ENCODE measurements around the gene BHLHE40. TPM values are rescaled to one million over a fixed set of nuclear protein-coding genes. Genes with fewer than 3 reads are reported as not detected.

BHLHE40 gene
- total and polyA plus RNA-seq, 10 of the 15 experiments (the other 5 are each of a cell fraction or from before 2014, with no cell fraction given) = 25.2 to 106 (median 51.4) TPM

DNA sequence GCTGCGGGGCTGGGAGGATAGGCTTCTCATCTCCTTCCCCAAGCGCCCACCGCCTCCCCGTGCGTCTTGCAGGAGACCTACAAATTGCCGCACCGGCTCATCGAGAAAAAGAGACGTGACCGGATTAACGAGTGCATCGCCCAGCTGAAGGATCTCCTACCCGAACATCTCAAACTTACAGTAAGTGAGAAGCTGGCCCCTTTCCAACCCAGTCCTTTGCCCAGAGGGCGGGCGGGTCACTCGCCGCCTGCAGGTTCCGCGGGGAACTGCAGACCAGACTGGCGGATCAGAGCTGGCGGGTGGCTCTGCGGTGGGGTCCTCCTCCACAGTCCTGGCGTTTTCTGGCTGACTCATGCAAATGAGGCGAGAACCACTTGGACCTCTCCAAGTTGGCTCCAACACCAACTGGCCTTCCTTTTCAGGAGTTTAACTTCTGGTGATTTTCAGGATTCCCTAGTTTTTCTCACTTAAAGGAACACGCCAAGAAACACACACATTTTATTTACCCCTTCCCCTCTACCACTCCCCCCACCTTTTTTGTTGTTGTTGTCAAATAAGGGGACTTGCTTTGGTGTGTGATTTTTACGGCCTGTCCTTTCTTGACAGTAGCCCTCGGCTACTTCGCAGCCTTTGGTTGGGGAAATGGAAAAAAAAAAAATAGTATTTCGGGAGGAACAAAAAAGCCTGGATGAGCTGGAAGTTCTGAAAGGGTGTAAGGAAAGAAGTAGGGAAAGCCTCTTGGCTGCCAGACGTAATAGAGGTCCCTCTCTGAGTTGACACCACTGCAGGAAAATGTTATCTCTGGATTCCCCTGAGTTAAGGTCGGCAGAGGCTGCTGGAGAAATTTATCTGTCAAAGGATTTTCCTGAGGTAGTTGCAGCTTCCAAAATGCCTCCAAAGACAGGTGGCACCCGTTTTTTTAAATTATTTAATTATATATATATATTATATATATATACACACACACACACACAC lies 1.3 kb downstream of the BHLHE40 start (continued):
- TF ChIP-seq RELA (IDR thresholded peaks at IDR 0.05; ENCODE audit: borderline replicate concordance, partially characterized antibody) (no peak), RFX5 (IDR thresholded peaks at IDR 0.05; ENCODE audit: low read depth, low read length) (no peak), LARP7 (IDR thresholded peaks at IDR 0.05) (peak; percentile 77), WRNIP1 (IDR thresholded peaks at IDR 0.05; ENCODE audit: borderline replicate concordance, low read depth, low read length) (no peak), SP1 (IDR thresholded peaks at IDR 0.05; ENCODE audit: low read depth, low read length) (peak; percentile 32), EP300 (IDR thresholded peaks at IDR 0.05; ENCODE audit: borderline replicate concordance in 1 of 2, control insufficient read depth in 1 of 2, low read depth in 2 of 2, low read length in 2 of 2) (0 out of 4 replicates have a peak, but pooled peaks have one; percentile 30 to 36), FOXK2 (IDR thresholded peaks at IDR 0.05) (peak; percentile 22; the same call in 1 of the 2 replicates), MTA2 (IDR thresholded peaks at IDR 0.05; ENCODE audit: low read depth) (0 out of 2 replicates have a peak, but pooled peaks have one; percentile 38), ZNF207 (IDR thresholded peaks at IDR 0.05; ENCODE audit: borderline replicate concordance) (no peak), ZZZ3 (IDR thresholded peaks at IDR 0.05; ENCODE audit: control insufficient read depth, insufficient read length, low read depth) (no peak), NRF1 (conservative IDR thresholded peaks at IDR 0.05; ENCODE audit: low read depth, low read length) (no peak), TAF1 (IDR thresholded peaks at IDR 0.05; ENCODE audit: borderline replicate concordance, low read depth, low read length) (peak; percentile 76), CHD2 (IDR thresholded peaks at IDR 0.05; ENCODE audit: borderline replicate concordance, low read depth, low read length) (no peak), RAD51 (IDR thresholded peaks at IDR 0.05) (no peak), NR2F1 (conservative IDR thresholded peaks at IDR 0.05) (peak; percentile 93), EZH2 (IDR thresholded peaks at IDR 0.05; ENCODE audit: borderline replicate concordance, control insufficient read depth, low read depth, low read length) (no peak), ZNF274 (IDR thresholded peaks at IDR 0.05; ENCODE audit: insufficient read depth, insufficient read length) (no peak), JUND (IDR thresholded peaks at IDR 0.05; ENCODE audit: low read depth, low read length) (no peak), MXI1 (IDR thresholded peaks at IDR 0.05; ENCODE audit: low read depth, low read length) (peak; percentile 31), PRDM15 (CRISPR knock-in tag; IDR thresholded peaks at IDR 0.05) (no peak), PML (IDR thresholded peaks at IDR 0.05; ENCODE audit: low read length) (no peak), SIN3A (IDR thresholded peaks at IDR 0.05; ENCODE audit: low read depth, low read length) (peak; percentile 22; the same call in 1 of the 2 replicates), ZSCAN29 (IDR thresholded peaks at IDR 0.05) (0 out of 2 replicates have a peak, but pooled peaks have one; percentile 20), SRF (IDR thresholded peaks at IDR 0.05; ENCODE audit: low read depth in 2 of 2, low read length in 2 of 2) (no peak)
- TF ChIP-seq, protein P1, sequence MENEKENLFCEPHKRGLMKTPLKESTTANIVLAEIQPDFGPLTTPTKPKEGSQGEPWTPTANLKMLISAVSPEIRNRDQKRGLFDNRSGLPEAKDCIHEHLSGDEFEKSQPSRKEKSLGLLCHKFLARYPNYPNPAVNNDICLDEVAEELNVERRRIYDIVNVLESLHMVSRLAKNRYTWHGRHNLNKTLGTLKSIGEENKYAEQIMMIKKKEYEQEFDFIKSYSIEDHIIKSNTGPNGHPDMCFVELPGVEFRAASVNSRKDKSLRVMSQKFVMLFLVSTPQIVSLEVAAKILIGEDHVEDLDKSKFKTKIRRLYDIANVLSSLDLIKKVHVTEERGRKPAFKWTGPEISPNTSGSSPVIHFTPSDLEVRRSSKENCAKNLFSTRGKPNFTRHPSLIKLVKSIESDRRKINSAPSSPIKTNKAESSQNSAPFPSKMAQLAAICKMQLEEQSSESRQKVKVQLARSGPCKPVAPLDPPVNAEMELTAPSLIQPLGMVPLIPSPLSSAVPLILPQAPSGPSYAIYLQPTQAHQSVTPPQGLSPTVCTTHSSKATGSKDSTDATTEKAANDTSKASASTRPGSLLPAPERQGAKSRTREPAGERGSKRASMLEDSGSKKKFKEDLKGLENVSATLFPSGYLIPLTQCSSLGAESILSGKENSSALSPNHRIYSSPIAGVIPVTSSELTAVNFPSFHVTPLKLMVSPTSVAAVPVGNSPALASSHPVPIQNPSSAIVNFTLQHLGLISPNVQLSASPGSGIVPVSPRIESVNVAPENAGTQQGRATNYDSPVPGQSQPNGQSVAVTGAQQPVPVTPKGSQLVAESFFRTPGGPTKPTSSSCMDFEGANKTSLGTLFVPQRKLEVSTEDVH (IDR thresholded peaks at IDR 0.05; ENCODE audit: low read depth, partially characterized antibody) = no peak

All from GM12878 (cell line).